ENCODE measurements around the gene MACROD1.

MACROD1 gene

DNA sequence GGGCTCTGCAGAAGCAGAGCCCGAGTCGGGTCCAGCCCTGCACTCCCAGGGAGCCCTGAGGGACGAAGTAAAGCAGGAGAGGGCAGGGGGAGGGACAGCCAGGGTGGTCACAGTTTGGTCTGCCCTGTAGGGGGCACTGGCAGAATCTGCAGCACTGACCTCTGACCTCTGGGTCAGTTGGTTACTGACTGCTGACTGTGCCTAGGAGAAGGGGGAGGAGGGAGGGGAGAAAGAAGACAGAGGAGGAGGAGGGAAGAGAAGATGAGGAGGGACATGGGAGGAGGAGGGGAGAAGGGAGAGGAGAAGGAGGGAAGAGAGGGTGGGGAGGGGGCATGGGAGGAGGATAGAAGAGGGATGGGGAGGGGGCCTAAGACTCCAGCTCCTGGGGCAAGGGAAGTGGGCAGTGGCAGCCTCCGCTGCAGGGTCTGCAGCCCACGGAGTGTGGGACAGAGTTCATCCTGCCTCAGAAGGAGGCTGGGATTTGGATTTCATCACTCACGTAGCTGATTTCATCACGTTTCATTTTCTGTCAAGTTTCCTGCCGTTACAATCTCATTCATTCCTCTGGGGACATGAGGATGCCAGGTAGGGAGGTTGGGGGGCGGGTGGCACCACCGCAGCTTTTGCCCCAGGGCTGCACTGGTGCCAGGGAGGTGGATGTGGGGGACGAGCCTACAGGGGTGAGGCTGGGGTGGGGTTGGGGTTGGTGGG is 75.0 kb downstream of the MACROD1 start:
- no peak for DNase-seq

DNA sequence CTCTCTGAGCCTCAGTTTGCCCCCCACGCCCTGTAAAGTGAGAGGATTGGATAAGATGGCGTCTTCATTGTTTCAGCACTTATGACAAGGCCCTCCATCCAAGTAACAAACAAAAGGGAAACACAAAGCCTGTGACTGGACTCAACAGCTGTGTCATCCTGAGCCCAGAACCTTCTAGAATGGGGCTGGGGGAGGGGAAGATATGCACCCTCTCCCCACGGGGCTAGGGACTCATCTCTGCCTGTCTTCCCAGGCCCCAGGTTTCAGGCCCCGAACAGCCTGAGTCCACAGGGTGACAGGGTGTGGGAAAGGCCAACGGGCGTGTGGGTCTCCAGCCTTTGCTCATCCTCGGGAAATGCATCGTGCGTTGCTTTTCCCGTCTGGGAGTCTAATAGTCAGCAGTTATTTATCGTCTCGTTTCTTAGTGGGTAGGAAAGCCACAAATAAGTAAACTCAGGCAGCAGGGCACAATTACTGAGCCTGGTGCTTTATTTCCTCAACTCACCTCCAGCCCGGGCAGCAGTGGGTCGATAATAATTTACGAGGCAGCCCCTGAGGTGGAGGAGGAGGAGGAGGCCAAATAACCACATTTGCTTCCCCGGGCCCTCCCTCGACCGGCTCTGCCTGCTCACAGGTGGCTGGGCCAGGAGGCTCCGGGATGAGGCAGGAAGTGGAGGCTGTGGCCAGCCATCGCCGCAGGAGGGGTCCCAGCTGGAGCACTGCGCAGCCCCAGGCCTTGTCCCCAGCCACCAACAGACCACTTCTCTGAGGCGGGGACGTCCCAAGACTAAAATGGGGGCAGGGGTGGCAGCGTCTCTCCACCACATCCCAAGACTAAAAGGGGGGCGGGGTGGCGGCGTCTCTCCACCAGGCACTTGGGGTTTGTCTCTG is 75.8 kb downstream of the MACROD1 start:
- no peak for DNase-seq

DNA sequence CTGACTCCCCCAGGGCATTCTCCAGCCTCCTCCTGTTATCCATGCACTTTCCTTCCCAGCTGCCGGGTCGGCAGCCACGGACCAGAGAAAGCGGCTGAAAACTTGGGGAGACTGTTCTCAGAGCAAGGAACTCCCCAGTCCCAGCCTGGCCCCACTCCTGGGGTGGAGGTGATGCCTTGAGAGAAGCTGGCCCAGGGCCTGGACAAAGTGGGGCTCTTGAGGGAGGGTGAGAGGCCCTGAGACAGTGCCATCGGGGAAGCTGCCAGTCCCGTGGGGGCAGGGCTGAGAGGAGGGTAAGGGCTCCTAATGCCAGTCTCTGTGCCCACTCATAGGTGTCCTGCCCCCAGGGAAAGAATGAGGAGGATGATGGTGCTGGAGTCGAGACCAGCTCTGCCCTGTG is 76.4 kb downstream of the MACROD1 start:
- DNase-seq, result no peak

GRCh38 chr11:64089027-64089360 is 76.9 kb downstream of the MACROD1 start:
- no peak for DNase-seq

DNA sequence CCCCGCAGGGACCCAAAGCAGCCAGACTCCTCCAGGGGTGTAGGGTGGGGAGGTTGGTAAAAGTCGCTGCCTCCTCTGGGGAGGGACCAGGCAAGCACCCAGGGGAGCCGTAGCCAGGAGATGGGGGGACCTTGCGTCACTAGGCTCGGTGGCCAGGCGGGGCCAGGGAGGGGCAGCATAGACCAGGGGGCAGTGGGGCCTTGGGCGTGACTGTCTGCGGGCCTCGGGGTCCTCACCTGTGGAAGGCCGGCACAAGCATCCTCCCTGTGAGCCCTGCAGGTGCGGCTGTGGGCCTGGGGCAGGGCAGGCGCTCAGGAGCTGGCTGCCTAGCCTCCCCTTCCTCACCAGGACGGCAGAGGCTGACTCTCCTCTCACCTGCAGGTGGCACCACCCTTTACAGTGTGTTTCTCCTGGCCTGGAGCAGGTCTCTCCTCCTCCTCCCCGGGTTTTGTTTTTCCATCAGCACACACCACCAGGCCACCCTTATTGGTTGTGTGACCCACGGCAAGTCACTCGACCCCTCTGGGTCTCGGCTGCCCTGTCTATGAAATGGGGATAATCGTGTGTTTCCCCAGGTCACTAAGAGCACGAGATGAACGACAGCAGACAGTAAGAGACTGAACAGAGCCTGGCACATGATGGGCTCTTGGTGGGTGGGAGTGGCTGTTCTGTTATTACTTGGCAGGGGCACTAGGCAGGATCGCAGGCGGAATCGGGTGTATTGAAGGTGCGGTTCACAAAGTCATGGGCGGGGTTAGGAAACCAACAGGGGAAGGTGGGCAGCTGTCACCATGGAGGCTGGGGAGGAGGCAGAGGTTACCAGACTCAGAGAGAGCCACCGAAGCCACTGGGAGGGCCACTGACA is 77.5 kb downstream of the MACROD1 start:
- no peak for DNase-seq

GRCh38 chr11:64086258-64087123 is 79.4 kb downstream of the MACROD1 start:
- DNase-seq, result no peak

GRCh38 chr11:64085906-64086257 is 80.0 kb downstream of the MACROD1 start:
- DNase-seq, result no peak

- no peak for DNase-seq
Observed at GRCh38 chr11:64084951-64085710, 80.8 kb downstream of the MACROD1 start.

DNA sequence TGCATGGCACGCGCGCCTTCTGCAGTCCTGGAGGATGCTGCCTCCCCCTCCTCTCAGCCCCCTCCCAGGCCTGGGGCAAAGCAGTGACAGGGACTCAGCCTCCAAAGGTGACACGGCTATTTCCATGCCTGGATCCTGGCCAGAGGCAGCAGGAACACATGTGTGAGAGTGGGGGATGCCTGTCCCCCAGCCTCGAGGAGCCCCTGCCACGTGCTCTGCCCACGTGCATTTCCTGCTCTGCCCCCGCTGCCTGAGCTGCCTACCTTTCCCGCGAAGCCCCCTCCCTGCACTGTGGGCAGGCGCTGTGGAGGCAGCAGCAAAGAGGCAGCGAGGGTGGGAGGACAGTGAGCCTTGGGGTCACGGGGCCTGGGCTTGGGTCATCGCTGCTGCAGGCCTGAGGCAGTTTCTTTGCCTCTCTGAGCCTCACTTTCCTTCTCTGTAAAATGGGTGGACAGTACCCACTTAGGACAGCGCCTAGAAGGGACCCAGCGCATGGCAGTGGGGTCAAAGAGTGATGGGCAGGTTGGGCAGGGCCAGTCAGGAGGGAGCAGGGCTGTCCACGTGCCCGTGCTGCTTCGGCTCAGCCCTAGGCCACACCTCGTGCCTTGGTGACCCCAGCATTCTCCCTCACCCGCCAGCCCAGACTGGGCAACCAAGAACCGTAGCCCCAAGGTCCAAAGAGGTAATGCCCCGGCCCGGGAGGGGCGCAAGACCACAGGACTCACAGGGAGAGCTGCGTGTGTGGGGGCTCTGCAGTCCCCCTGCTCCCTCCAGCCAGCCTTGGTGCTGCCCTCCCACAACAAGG is 81.6 kb downstream of the MACROD1 start:
- DNase-seq, result no peak

DNA sequence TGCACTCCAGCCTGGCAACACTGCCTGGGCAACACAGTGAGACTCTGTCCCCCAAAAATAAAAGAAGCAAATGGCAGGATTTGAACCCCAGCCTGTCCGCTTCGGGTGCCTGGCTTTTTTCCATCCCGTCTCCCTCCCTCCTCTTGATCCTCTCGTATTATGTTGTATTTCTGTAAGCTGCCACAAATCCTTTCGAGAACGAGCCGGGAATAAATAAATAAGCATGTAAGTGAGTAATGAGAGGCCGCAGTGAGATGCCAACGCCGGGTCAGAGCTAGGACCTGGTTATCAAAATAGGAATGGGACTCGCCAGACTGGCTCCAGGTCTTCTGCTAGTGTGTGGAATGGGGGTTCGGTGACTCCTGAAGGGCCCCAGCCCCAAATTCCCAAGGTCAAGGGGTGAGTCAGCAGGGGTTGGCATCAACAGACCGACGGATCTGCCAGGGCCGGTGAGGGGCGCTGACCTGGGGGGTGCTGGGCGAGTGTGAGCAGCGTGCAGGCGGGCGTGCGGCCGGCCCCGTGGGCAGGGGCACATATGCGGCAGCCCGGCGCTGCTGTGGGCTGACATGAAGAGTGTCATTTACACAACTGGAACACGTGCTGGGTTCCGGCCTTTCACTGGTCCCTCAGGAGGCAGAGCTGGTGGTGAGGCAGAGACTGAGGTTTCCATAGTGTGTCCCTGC is 82.4 kb downstream of the MACROD1 start:
- no peak for DNase-seq

GRCh38 chr11:64081745-64082442 is 84.0 kb downstream of the MACROD1 start:
- no peak for DNase-seq

- DNase-seq, result no peak
Observed at GRCh38 chr11:64080390-64080789, 85.5 kb downstream of the MACROD1 start.

- DNase-seq, result no peak
Observed at GRCh38 chr11:64078905-64079304, 87.0 kb downstream of the MACROD1 start.

DNA sequence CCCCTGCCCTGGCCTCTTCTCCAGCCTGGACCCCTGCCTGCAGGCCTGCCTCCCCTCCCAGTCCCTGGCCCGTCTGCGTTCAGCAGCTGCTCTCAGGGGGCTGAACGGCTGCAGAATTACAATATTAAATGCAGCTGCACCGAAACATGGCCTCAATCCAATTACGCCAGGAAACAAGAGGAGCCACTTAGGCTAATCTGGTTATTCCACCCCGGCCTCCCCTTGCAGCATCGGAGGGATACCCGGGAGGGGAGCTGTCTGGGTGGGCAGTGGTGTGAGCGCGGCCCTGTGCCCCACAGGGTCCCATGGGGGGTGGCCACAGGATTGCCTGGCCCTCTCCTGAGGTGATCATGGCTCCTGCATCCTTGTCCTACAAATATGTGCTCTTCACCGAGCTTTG is 87.6 kb downstream of the MACROD1 start:
- no peak for DNase-seq

DNA sequence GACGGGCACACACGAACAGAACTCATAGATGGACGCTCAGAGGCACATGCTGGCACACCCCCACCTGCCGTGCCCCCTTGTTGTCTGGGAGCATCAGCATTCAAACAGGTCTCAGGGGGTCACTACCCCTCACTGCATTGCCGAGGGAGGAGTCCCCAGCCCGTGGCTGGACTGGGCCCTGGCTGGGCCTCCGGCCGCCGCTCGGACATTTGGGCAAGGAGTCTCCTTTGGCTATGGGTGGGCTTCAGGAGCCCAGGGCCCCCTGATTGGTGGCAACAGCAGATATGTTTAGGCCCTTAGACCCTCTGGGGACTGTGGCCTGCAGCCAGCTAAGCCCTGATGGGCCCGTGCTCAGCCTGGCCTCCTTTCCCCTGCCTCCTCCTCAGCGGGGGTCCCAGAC is 88.3 kb downstream of the MACROD1 start:
- DNase-seq, result no peak

DNA sequence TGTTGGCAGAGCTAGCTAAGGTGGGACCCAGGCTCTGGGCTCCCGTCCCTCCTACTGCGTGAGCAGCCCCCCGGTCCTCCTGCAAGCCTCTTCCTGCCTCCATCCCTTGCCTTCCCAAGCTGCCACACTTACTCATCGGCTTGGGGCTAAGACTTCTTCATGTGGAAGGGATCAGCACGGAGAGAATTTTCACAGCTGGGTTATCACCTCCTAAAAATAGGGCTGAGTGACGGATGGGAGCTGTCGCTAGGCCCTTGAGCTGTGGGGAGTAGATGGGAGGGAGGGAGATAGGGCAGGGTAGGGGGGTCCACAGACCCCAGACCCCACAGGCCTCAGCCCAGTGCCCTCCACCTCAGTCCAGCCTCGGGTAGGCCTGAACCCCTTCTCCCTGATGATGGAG is 89.2 kb downstream of the MACROD1 start:
- no peak for DNase-seq

- no peak for DNase-seq
Observed at GRCh38 chr11:64074239-64074638, 91.7 kb downstream of the MACROD1 start.

DNA sequence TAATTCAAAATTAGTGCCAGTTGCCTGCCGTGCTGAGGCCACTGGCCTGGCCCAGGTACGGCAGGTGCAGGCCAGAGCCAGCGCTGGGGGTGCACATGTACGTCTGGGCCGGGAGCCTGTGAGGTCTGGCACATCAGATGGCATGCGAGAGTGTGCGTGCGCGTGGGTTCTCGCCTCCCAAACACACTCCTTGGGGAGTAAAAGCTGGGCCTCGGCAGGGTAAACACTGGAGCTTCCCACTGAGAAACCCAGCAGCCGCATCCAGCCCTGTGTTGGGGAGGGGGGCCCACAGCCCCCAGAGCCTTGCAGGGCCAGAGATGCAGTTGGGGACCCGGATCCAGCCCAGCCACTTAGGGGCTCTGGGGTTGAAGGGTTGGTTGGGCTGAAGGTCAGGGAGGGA is 92.4 kb downstream of the MACROD1 start:
- no peak for DNase-seq

DNA sequence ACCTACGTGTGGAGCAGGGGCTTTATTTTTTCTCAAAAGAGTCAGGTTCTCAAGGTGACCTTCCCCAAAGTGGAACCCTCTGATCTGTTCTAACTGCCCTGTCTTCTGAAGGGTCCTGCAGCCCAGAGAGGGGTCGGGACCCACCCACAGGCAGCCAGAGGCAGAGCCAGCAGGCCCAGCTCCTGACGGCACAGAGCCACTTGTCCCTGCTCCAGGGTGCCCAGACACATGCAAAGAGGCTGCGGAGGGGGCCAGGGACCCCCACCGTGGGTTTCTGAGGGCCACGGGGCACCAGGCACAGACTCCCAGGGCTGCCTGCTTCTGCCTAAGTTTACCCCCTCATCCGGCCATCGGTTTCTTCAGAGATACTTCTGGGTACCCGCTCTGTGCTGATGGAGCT is 93.0 kb downstream of the MACROD1 start:
- DNase-seq, result no peak

DNA sequence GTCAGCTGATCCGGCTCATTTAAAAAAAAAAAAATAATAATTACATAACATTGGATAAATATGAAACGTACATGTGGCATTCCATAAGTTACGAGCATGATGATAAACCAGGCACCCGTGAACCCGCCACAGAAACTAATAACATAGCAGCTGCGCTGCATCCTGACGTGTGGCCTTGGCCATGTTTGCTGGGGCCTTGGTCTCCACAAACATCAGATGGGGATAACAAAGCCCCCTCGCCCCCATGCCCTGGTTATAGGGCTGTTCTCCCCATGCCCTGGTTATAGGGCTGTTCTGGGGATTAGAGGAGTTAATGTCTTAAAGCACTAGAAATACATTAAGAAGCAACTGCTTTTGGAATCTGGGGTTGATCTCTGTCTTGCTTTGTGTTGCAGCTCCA is 93.5 kb downstream of the MACROD1 start:
- DNase-seq, result no peak

Measured in RPMI8226 (cell line).